ENCODE measurements around the gene APOF.

GRCh38 chr12:56359851-56360767 lies 2.5 kb downstream of the APOF start, which contains the start of gene STAT2:
- TF ChIP-seq CTCF (IDR thresholded peaks at IDR 0.05) (peak in 2 of 4 experiments; percentile 16 to 24), POLR2A (IDR thresholded peaks at IDR 0.05) (peak; percentile 37 to 60), POLR2AphosphoS5 (IDR thresholded peaks at IDR 0.05) (peak; percentile 80), EP300 (IDR thresholded peaks at IDR 0.05) (no peak)

Measured in gastroesophageal sphincter (tissue), 3 donors.